NCI-H2081 (cell line): ENCODE data around the gene PPY.
"Not testable (repeated sequence)": the region's sequence is repeated elsewhere in the genome, so short reads cannot be mapped to it uniquely, and the experiment has no call there.

Source experiments
- DNase-seq, 2 experiments: peaks; one replicate each; lab custom pipeline; 2025; lab: John Stamatoyannopoulos, UW

Gene PPY

GRCh38 chr17:43905400-43905984, 36.8 kb downstream of the PPY start:
- DNase-seq = peak; percentile 28 to 35

GRCh38 chr17:43901861-43902589, 40.3 kb downstream of the PPY start:
- no peak for DNase-seq

GRCh38 chr17:43900858-43901754, 41.2 kb downstream of the PPY start:
- no peak for DNase-seq

DNA sequence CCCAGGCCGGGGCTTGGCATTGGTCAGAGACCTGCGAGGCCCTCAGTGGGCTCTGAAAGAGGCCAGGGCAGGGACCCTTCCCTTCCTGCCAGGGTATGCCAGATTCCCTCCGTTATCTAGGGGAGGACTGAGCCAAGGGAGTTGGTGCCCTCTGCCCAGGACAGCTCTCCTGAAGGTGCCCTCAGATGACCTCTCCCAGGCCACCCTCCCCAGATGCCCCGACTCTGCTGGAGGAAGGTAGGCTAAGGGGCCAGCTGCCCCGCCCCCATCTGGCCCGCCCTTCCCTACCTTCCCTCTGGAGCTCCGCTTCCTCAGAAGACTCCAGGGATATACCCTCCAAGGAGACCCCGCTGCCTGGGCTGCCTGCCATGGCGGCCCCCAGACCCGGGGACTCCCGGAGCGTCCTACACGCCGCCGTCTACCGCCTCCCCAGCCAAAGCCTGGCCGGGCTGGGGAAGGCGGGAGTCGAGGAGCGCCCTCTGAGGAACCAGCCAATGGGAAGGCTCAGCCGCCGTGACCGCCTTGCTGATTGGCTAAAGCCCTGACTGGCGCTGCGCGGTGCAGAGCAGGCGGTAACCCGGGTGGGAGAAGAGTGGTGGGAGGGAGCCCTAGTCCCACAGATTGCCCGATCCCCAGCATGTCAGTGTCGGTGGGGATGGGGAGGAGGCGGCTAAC, 42.0 kb downstream of the PPY start:
- peak; percentile 88 to 93 for DNase-seq

- DNase-seq = no peak
Observed at GRCh38 chr17:43898446-43898845, 43.8 kb downstream of the PPY start.

DNA sequence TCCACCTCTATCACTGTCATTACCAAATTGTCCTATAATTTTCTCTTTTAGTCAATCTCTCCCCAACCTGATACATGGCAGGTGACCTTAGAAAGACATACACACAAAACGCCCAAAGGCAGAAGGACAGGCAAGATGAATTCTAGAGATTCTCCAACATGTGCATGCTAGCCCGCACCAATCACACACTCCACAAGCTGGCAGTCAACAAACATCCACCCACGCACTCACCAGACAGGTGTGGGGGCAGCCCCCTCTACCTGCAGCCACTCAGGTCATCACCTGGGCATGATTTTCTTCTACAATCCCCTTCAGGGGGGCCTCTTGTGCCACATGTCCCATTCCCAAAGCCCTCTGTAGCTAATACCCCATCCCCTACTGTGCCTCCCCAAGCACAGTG, 44.4 kb downstream of the PPY start:
- no peak for DNase-seq

DNA sequence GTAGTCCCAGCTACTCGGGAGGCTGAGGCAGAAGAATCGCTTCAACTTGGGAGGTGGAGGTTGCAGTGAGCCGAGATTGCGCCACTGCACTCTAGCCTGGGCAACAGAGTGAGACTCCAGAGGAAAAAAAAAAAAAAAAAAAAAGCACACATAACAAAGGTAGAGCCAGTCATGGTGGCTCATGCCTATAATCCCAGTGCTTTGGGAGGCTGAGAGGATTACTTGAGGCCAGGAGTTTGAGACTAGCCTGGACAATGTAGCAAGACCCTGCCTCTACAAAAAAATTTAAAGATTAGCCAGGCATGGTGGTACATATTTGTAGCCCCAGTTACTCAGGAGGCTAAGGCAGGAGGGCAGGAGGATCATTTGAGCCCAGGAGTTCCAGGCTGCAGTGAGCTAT, 47.8 kb downstream of the PPY start:
- DNase-seq = not testable (repeated sequence)

DNA sequence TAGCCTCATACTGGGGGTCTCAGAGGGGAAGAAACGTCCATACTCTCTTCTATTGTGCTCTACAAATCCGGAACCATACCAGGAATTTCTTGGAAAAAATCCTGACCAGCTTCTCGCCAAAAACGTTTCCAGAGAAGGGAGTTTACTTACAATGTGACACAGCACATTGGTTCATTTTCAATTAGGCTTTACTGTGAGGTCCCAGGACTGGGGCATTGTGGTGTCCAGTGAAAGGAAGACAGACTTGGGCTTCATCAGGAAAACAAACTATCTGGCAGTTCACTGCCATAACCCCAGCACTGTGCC, 49.7 kb downstream of the PPY start:
- no peak for DNase-seq

GRCh38 chr17:43891851-43892646, 50.2 kb downstream of the PPY start:
- DNase-seq = no peak
